ENCODE data around the gene ADH5. TPM values are rescaled to one million over a fixed set of nuclear protein-coding genes. Genes with fewer than 3 reads are reported as not detected.

ADH5 gene
- total RNA-seq, 1 experiment from 2014 or later: 161 TPM

GRCh38 chr4:99029852-99030251 lies 58.7 kb downstream of the ADH5 start:
- BruUV-seq (replicated peaks): no TSS peak
- no peak for DNase-seq
- intact Hi-C loops (cut with micrococcal nuclease; ENCODE audit: unreplicated experiment): no loop called here
- CTCF ChIA-PET: no interaction called here
- POLR2A ChIA-PET: no interaction called here
- Mint-ChIP-seq H3K27ac (ENCODE audit: unreplicated experiment) (no peak overlapping the region), H3K4me3 (ENCODE audit: unreplicated experiment) (no peak overlapping the region), H3K4me1 (ENCODE audit: low read depth, unreplicated experiment) (peaks cover 28% of the 10 kb centered on the region), H3K36me3 (ENCODE audit: insufficient read depth, unreplicated experiment) (peaks cover 41% of the 10 kb centered on the region), H3K27me3 (ENCODE audit: insufficient read depth, unreplicated experiment) (no peaks in the 10 kb centered on the region), H3K9me3 (ENCODE audit: unreplicated experiment) (no peaks in the 10 kb centered on the region)
- Histone ChIP-seq H3K36me3 (ENCODE audit: control insufficient read depth, insufficient read depth, low read length) (no peaks in the 10 kb centered on the region), H3K4me1 (peaks cover 44% of the 10 kb centered on the region), H3K9me3 (no peaks in the 10 kb centered on the region), H3K4me3 (ENCODE audit: low read depth, low read length) (no peak overlapping the region), H3K27me3 (replicated peaks; ENCODE audit: control insufficient read depth, insufficient read depth, low read length) (no peaks in the 10 kb centered on the region)
- no peak for TF ChIP-seq CTCF (IDR thresholded peaks at IDR 0.05; ENCODE audit: insufficient read depth in 1 of 2, low read depth in 1 of 2, low read length in 1 of 2, severe bottlenecking in 1 of 2, unreplicated experiment in 1 of 2)

DNA sequence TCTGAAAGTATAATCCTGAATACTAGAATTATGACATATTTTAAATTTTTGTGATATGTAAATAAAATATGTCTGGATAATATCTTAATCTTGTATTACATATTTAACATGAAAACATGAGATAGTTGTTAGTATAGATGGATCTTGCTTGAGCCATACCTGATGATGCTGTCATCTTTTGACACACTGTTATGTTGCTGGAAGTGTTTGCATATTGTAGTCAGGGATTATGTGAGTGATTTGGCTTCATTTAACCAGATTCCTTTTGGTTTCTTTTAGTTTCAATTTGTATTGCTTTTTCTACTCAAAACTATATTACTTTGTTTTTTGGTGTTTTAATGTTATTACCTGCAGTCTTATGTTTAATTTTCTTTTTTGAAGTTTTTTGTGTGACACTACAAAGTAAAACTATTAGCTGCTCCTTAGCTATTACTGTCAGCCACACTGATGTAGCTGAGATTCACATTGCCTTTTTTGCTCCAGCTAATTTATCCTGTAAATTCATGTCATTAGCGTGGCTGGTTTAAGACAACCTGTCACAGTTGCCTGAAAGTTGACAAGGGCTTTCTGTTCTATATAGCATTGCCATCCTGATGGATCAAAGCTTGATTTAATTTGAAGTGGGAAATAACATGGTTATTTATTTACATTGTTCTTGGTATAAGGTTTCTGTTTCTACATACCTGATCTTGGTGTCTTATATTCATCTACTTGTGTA lies 59.4 kb downstream of the ADH5 start:
- no peaks in the 10 kb centered on the region for H3K27me3 Mint-ChIP-seq (ENCODE audit: insufficient read depth, unreplicated experiment)
- Histone ChIP-seq H3K4me1 (peaks cover 51% of the 10 kb centered on the region), H3K27me3 (replicated peaks; ENCODE audit: control insufficient read depth, insufficient read depth, low read length) (no peaks in the 10 kb centered on the region), H3K4me3 (ENCODE audit: low read depth, low read length) (no peak overlapping the region), H3K36me3 (ENCODE audit: control insufficient read depth, insufficient read depth, low read length) (no peaks in the 10 kb centered on the region), H3K9me3 (no peaks in the 10 kb centered on the region)
- no peak for DNase-seq
- BruUV-seq (replicated peaks): no TSS peak
- peaks cover 31% of the 10 kb centered on the region for H3K4me1 Mint-ChIP-seq (ENCODE audit: low read depth, unreplicated experiment)
- H3K9me3 Mint-ChIP-seq (ENCODE audit: unreplicated experiment): no peaks in the 10 kb centered on the region
- ChIA-PET POLR2A (no interaction called here), CTCF (no interaction called here)
- no peak for TF ChIP-seq CTCF (IDR thresholded peaks at IDR 0.05; ENCODE audit: insufficient read depth in 1 of 2, low read depth in 1 of 2, low read length in 1 of 2, severe bottlenecking in 1 of 2, unreplicated experiment in 1 of 2)
- H3K4me3 Mint-ChIP-seq (ENCODE audit: unreplicated experiment): no peak overlapping the region
- no peak overlapping the region for H3K27ac Mint-ChIP-seq (ENCODE audit: unreplicated experiment)
- peaks cover 42% of the 10 kb centered on the region for H3K36me3 Mint-ChIP-seq (ENCODE audit: insufficient read depth, unreplicated experiment)
- intact Hi-C loops (cut with micrococcal nuclease; ENCODE audit: unreplicated experiment): no loop called here

DNA sequence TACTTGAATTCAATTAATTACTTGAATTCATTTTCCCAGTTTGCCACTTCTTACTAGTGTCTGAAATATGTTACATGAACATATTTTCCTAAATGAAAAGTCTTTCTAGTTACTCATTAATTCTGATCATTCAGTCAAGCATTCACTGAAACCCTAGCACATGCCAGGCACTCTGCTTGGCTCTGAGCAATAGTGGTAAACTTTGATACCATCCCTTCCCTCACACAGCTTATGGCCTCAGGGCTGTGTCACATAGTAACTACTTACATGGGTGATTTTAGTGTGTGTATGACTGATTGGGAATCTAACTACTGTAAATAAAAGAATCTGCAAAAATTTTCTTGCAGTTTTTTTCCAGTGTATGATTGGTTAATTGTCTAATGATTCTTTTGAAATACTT lies 60.4 kb downstream of the ADH5 start:
- TF ChIP-seq CTCF (IDR thresholded peaks at IDR 0.05; ENCODE audit: insufficient read depth in 1 of 2, low read depth in 1 of 2, low read length in 1 of 2, severe bottlenecking in 1 of 2, unreplicated experiment in 1 of 2): no peak
- Mint-ChIP-seq H3K27ac (ENCODE audit: unreplicated experiment) (peak overlapping the region; percentile 99), H3K4me1 (ENCODE audit: low read depth, unreplicated experiment) (peaks cover 36% of the 10 kb centered on the region), H3K27me3 (ENCODE audit: insufficient read depth, unreplicated experiment) (no peaks in the 10 kb centered on the region), H3K36me3 (ENCODE audit: insufficient read depth, unreplicated experiment) (peaks cover 37% of the 10 kb centered on the region), H3K9me3 (ENCODE audit: unreplicated experiment) (no peaks in the 10 kb centered on the region), H3K4me3 (ENCODE audit: unreplicated experiment) (peak overlapping the region; percentile 53)
- CTCF ChIA-PET: interaction anchor here (1.7 kb wide), 1 partner anchor 33 kb away, joined by 10 read pairs; the partner anchor contains the start of gene METAP1
- POLR2A ChIA-PET: interaction anchor here (0.6 to 1.1 kb wide), 2 partner anchors 33 to 34 kb away, joined by 3 to 7 read pairs; partner anchors contain the start of gene METAP1
- no peak overlapping the region; the same call in 1 of the 2 replicates for H3K4me3 ChIP-seq (ENCODE audit: low read depth, low read length)
- H3K4me1 ChIP-seq: peaks cover 59% of the 10 kb centered on the region
- H3K9me3 ChIP-seq: no peaks in the 10 kb centered on the region
- no peaks in the 10 kb centered on the region for H3K27me3 ChIP-seq (replicated peaks; ENCODE audit: control insufficient read depth, insufficient read depth, low read length)
- BruUV-seq (replicated peaks): no TSS peak
- no peaks in the 10 kb centered on the region for H3K36me3 ChIP-seq (ENCODE audit: control insufficient read depth, insufficient read depth, low read length)
- DNase-seq: no peak
- intact Hi-C loops (cut with micrococcal nuclease; ENCODE audit: unreplicated experiment): no loop called here
